Mucosa of rectum (tissue), 2 donors: Measurements from ENCODE around the gene TLE4.
"Not testable (repeated sequence)": the region's sequence is repeated elsewhere in the genome, so short reads cannot be mapped to it uniquely, and the experiment has no call there.

Source experiments
- H3K27ac ChIP-seq, 2 donors: one replicate each; pipeline ENCODE4 v1.7.0; 2013; ENCODE audit warnings: inconsistent platforms in 2 of 2, low read depth in 2 of 2, low read length in 2 of 2
- H3K27me3 ChIP-seq, 2 donors: one replicate each; pipeline ENCODE4 v1.7.0; 2013; ENCODE audit warnings: low read length in 2 of 2; ENCODE audit not compliant: control insufficient read depth in 2 of 2, insufficient read depth in 2 of 2
- H3K36me3 ChIP-seq, 2 donors: one replicate each; pipeline ENCODE4 v1.7.0; 2013; ENCODE audit warnings: low read length in 2 of 2; ENCODE audit not compliant: control insufficient read depth in 2 of 2, insufficient read depth in 2 of 2
- H3K4me1 ChIP-seq, 2 donors: one replicate each; pipeline ENCODE4 v1.7.0; 2013; ENCODE audit warnings: low read length in 2 of 2, mild to moderate bottlenecking in 1 of 2; ENCODE audit not compliant: control insufficient read depth in 2 of 2, insufficient read depth in 2 of 2
- H3K4me3 ChIP-seq, 2 donors: one replicate each; pipeline ENCODE4 v1.7.0; 2013; ENCODE audit warnings: low read length in 2 of 2
- H3K9ac ChIP-seq, 2 donors: one replicate each; pipeline ENCODE4 v1.7.0; 2013; ENCODE audit warnings: low read length in 2 of 2, low read depth in 1 of 2, mild to moderate bottlenecking in 1 of 2
- H3K9me3 ChIP-seq, 2 donors: one replicate each; pipeline ENCODE4 v1.7.0; 2013; ENCODE audit warnings: low read length in 2 of 2; ENCODE audit not compliant: control insufficient read depth in 2 of 2
- donor health status: healthy.
- donor health status: Normal muscosa, but diverticular disease.

The TLE4 gene

DNA sequence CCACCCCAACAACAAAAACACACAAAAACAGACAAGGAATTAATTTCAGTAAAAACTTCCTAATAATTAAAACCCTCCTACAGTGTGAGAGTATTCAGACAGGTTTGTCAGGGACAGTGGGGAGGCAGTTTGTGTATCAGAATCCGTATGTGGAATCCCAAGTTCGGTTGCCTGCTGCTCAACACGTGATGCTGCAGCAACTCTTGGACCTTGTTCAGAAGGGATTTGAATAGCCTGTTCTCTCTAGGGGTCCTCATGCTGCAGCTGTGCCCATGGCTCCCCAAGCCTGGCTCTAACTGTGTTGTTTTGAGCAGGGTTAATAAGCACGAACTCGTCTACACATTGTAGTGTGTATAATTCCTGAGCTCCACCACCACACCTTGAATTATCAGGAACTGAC lies 28.7 kb downstream of the TLE4 start:
- H3K27ac ChIP-seq: no peak overlapping the region
- H3K36me3 ChIP-seq: peaks cover 0 to 2% of the 10 kb centered on the region in 2 donors
- H3K9ac ChIP-seq: no peak overlapping the region
- H3K4me3 ChIP-seq: no peak overlapping the region
- H3K4me1 ChIP-seq: no peaks in the 10 kb centered on the region
- no peaks in the 10 kb centered on the region for H3K27me3 ChIP-seq
- H3K9me3 ChIP-seq: no peaks in the 10 kb centered on the region

GRCh38 chr9:79603222-79603920 lies 31.6 kb downstream of the TLE4 start:
- H3K9me3 ChIP-seq: no peaks in the 10 kb centered on the region
- no peaks in the 10 kb centered on the region for H3K27me3 ChIP-seq
- peaks cover 0 to 2% of the 10 kb centered on the region in 2 donors for H3K36me3 ChIP-seq
- no peak overlapping the region for H3K9ac ChIP-seq
- H3K4me3 ChIP-seq: no peak overlapping the region
- H3K27ac ChIP-seq: no peak overlapping the region
- H3K4me1 ChIP-seq: no peaks in the 10 kb centered on the region

DNA sequence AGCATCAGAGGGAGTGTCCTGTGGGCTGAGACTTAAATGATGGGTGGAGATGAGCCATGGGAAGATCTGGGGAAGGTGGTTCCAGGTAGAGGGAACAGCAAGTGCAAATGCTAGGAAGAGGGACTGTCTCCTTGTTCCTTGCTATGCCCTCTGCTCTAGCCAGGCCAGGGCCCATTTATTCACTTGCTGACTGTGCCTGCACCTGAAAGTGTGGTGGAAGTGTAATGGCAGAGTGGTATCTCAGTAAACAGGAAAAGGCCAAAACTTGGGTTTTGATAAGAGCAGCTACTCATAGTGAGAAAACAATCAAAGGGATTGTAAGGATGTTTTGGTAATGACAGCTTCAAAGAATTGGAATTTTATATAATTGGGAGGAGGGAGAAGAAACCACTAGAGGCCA lies 32.4 kb downstream of the TLE4 start:
- Histone ChIP-seq H3K27ac (no peak overlapping the region), H3K27me3 (no peaks in the 10 kb centered on the region), H3K4me1 (no peaks in the 10 kb centered on the region), H3K9me3 (no peaks in the 10 kb centered on the region), H3K4me3 (no peak overlapping the region), H3K36me3 (peaks cover 0 to 2% of the 10 kb centered on the region in 2 donors), H3K9ac (no peak overlapping the region)

- Histone ChIP-seq H3K27me3 (no peaks in the 10 kb centered on the region), H3K9ac (no peak overlapping the region), H3K27ac (no peak overlapping the region), H3K36me3 (peaks cover 0 to 2% of the 10 kb centered on the region in 2 donors), H3K4me1 (no peaks in the 10 kb centered on the region), H3K4me3 (no peak overlapping the region), H3K9me3 (no peaks in the 10 kb centered on the region)
Observed at GRCh38 chr9:79604921-79605562, 33.3 kb downstream of the TLE4 start.

DNA sequence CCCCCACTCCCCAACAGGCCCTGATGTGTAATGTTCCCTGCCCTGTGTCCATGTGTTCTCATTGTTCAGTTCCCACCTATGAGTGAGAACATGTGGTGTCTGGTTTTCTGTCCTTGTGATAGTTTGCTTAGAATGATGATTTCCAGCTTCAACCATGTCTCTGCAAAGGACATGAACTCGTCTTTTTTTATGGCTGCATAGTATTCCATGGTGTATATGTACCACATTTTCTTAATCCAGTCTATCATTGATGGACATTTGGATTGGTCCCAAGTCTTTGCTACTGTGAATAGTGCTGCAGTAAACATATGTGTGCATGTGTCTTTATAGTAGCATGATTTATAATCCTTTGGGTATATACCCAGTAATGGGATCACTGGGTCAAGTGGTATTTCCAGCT lies 34.8 kb downstream of the TLE4 start:
- H3K27me3 ChIP-seq, H3K4me1 ChIP-seq, H3K27ac ChIP-seq, H3K9ac ChIP-seq, H3K4me3 ChIP-seq, H3K9me3 ChIP-seq, H3K36me3 ChIP-seq: not testable (repeated sequence)

DNA sequence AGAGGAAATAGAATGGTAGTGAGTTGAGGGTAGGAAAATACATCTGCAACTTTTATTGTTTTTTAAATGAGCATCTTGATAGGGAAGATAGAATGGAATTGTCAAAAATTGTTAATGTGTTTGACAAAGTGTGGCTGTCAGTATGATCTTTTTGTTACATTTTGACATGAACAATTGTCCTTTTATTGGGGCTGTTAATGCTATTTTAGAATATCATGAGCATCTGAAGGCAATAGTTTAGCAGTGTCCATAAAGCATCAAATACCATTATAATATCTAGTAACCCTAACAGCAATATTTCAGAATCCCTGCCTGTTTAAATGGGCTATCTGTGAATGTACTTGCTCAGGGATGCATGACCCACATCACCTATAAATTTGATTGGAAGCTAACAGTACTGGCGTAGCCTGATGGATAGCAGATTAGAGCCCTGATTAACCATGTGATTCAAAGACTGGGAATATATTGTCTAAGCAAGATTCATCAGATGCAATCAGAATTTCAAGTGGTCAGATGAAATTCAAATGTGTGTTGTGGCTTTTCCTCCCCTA lies 37.8 kb downstream of the TLE4 start:
- no peaks in the 10 kb centered on the region for H3K9me3 ChIP-seq
- no peak overlapping the region for H3K9ac ChIP-seq
- H3K27me3 ChIP-seq: no peaks in the 10 kb centered on the region
- H3K4me1 ChIP-seq: peaks cover 0 to 4% of the 10 kb centered on the region in 2 donors
- no peak overlapping the region for H3K27ac ChIP-seq
- no peak overlapping the region for H3K4me3 ChIP-seq
- H3K36me3 ChIP-seq: peaks cover 0 to 2% of the 10 kb centered on the region in 2 donors

- no peak overlapping the region for H3K4me3 ChIP-seq
- H3K27ac ChIP-seq: no peak overlapping the region
- H3K27me3 ChIP-seq: no peaks in the 10 kb centered on the region
- no peak overlapping the region for H3K9ac ChIP-seq
- H3K36me3 ChIP-seq: peaks cover 0 to 2% of the 10 kb centered on the region in 2 donors
- H3K9me3 ChIP-seq: no peaks in the 10 kb centered on the region
- peaks cover 0 to 4% of the 10 kb centered on the region in 2 donors for H3K4me1 ChIP-seq
Observed at GRCh38 chr9:79610019-79610631, 38.4 kb downstream of the TLE4 start.

DNA sequence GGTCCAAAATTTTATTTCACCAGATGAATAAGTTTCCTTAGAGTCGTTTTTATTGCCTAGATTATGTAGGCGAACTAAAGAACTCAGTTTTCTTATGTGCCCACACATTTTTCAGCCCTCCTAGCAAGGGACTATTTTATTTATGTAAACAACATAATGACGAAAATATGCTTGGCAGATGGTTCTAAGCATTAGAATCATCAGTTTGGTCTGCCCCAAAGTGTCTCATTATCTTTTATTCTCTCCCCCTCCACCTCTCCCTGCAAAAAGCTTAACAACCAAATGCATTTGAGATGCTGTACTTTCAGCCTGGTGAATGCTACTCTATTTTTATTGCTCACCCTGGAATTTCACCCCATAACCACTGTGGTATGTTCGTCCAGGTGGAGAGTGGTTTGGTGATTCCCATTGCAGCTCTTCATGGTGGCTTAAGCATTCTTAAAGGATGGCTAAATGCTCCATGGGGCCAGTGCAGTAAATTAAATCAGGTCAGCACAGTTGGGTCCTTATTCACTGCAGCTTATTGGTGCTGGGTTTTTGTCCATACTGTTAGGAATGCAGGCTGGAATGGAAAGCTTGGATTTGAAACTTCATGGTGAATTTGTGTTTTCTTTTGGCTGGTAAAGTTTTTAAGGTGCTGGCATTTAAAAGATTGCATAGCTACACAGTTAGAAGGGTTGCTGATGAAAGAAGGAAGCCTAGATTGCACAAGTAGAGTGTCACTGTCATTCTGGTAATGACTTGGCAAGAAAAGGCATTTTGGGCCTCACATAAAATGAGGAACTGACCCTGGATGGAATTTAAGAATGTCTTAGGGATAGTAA lies 39.2 kb downstream of the TLE4 start:
- H3K27ac ChIP-seq: no peak overlapping the region
- H3K9me3 ChIP-seq: no peaks in the 10 kb centered on the region
- H3K4me1 ChIP-seq: peaks cover 0 to 4% of the 10 kb centered on the region in 2 donors
- no peaks in the 10 kb centered on the region for H3K27me3 ChIP-seq
- H3K36me3 ChIP-seq: peaks cover 0 to 2% of the 10 kb centered on the region in 2 donors
- no peak overlapping the region for H3K9ac ChIP-seq
- H3K4me3 ChIP-seq: no peak overlapping the region

GRCh38 chr9:79613145-79613544 lies 41.4 kb downstream of the TLE4 start:
- Histone ChIP-seq H3K27me3 (no peaks in the 10 kb centered on the region), H3K4me1 (peaks cover 4% of the 10 kb centered on the region in 2 donors), H3K36me3 (peaks cover 0 to 2% of the 10 kb centered on the region in 2 donors), H3K4me3 (no peak overlapping the region), H3K27ac (no peak overlapping the region), H3K9ac (no peak overlapping the region), H3K9me3 (no peaks in the 10 kb centered on the region)
